Immature natural killer cell (primary cell): Measurements from ENCODE around the gene RGS6. TPM values are rescaled to one million over a fixed set of nuclear protein-coding genes. Genes with fewer than 3 reads are reported as not detected.

Source experiments
- DNase-seq, 3 donors: peaks; one replicate each; pipeline ENCODE4 v3.0.0; 2022; ENCODE audit warnings: mixed read lengths in 1 of 3
- H3K27ac Mint-ChIP-seq, 6 donors: one replicate each; pipeline ENCODE4 v1.8.0; 2020; ENCODE audit warnings: mixed read lengths in 6 of 6, mild to moderate bottlenecking in 5 of 6, inconsistent platforms in 4 of 6, moderate library complexity in 3 of 6
- H3K27me3 Mint-ChIP-seq, 3 donors: one replicate each; pipeline ENCODE4 v1.8.0; 2020 to 2021; ENCODE audit warnings: low read depth in 3 of 3, mild to moderate bottlenecking in 3 of 3, mixed read lengths in 3 of 3, moderate library complexity in 3 of 3, inconsistent platforms in 1 of 3
- H3K36me3 Mint-ChIP-seq, 3 donors: one replicate each; pipeline ENCODE4 v1.8.0; 2020; ENCODE audit warnings: mixed read lengths in 3 of 3, inconsistent platforms in 2 of 3, mild to moderate bottlenecking in 2 of 3
- H3K4me1 Mint-ChIP-seq, 2 donors: one replicate each; pipeline ENCODE4 v1.8.0; 2020; ENCODE audit warnings: inconsistent platforms in 2 of 2, mild to moderate bottlenecking in 2 of 2, mixed read lengths in 2 of 2, moderate library complexity in 1 of 2
- H3K4me3 Mint-ChIP-seq, 5 donors: one replicate each; pipeline ENCODE4 v1.8.0; 2020; ENCODE audit warnings: mild to moderate bottlenecking in 5 of 5, mixed read lengths in 5 of 5, inconsistent platforms in 3 of 5, moderate library complexity in 3 of 5
- H3K9me3 Mint-ChIP-seq, 6 donors: one replicate each; pipeline ENCODE4 v1.8.0; 2020; ENCODE audit warnings: mild to moderate bottlenecking in 6 of 6, mixed read lengths in 6 of 6, inconsistent platforms in 4 of 6, moderate library complexity in 3 of 6
- polyA plus RNA-seq, 3 donors: library from polyadenylated mRNA; unstranded; fragments of 300-500 nt; fragmentation: Illumina TruSeq; gene quantifications; one replicate each; pipeline ENCODE4 v1.2.3, GENCODE V29; 2021

The RGS6 gene
- polyA plus RNA-seq, 3 donors from 2014 or later, result 0.34 to 0.37 TPM; not detected in 1

DNA sequence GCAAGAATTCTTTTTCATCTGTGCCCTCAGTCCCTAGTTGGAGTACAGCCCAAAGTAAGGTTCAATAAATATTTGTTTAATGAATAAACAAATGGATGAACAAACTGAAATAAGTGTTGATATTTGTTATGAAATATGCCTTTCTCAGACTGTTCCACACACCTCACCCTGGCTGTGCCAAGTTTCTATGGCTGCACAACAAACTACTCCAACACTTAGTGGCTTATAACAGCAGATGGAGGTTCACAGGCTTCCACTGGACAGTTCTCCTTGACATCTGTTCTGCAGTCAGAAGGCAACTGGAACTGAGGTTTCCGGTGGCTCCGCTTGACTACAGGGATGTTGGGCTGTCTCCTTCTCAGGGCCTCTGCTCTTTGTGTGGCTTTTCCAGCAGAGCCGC is 197.1 kb downstream of the RGS6 start:
- Mint-ChIP-seq H3K27ac (no peak overlapping the region), H3K9me3 (peaks cover 0 to 2% (median 0%) of the 10 kb centered on the region in 6 donors), H3K4me3 (no peak overlapping the region), H3K36me3 (no peaks in the 10 kb centered on the region), H3K27me3 (peaks cover 3 to 11% (median 5%) of the 10 kb centered on the region in 3 donors), H3K4me1 (peaks cover 8 to 11% of the 10 kb centered on the region in 2 donors)
- DNase-seq, result no peak

DNA sequence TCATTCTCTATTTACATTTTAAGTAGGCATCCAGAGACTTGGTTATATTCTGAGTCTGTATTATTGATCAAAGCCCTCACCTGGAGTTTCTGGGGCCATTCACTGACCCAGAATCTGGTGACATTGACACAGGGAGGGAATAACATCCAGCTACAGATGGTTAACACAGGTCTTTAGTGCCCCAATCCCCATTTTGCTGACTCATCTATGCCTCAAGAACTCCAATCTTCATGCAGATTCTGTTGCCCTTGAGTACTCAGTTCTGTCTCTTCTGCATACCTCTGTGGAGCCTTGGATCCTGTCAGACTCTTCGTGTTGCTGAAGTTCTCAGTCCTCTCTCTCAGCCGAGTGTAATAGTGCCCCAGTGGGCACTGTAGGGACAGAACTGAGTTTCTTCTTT is 208.9 kb downstream of the RGS6 start:
- Mint-ChIP-seq H3K4me3 (no peak overlapping the region), H3K4me1 (no peaks in the 10 kb centered on the region), H3K27ac (no peak overlapping the region), H3K9me3 (peaks cover 0 to 2% (median 0%) of the 10 kb centered on the region in 6 donors), H3K36me3 (no peaks in the 10 kb centered on the region), H3K27me3 (peaks cover 3 to 5% (median 4%) of the 10 kb centered on the region in 3 donors)
- no peak for DNase-seq

- H3K4me3 Mint-ChIP-seq, result no peak overlapping the region
- H3K27me3 Mint-ChIP-seq, result peaks cover 3 to 8% (median 4%) of the 10 kb centered on the region in 3 donors
- H3K27ac Mint-ChIP-seq, result no peak overlapping the region
- peaks cover 0 to 2% (median 0%) of the 10 kb centered on the region in 6 donors for H3K9me3 Mint-ChIP-seq
- no peak for DNase-seq
- H3K36me3 Mint-ChIP-seq, result no peaks in the 10 kb centered on the region
- no peaks in the 10 kb centered on the region for H3K4me1 Mint-ChIP-seq
Measured at GRCh38 chr14:72142328-72142727, 210.1 kb downstream of the RGS6 start.

- Mint-ChIP-seq H3K36me3 (no peaks in the 10 kb centered on the region), H3K27me3 (peaks cover 4 to 17% (median 6%) of the 10 kb centered on the region in 3 donors), H3K27ac (no peak overlapping the region), H3K4me3 (no peak overlapping the region), H3K4me1 (no peaks in the 10 kb centered on the region), H3K9me3 (peaks cover 0 to 2% (median 0%) of the 10 kb centered on the region in 6 donors)
- no peak for DNase-seq
Measured at GRCh38 chr14:72146241-72146640, 214.0 kb downstream of the RGS6 start.

DNA sequence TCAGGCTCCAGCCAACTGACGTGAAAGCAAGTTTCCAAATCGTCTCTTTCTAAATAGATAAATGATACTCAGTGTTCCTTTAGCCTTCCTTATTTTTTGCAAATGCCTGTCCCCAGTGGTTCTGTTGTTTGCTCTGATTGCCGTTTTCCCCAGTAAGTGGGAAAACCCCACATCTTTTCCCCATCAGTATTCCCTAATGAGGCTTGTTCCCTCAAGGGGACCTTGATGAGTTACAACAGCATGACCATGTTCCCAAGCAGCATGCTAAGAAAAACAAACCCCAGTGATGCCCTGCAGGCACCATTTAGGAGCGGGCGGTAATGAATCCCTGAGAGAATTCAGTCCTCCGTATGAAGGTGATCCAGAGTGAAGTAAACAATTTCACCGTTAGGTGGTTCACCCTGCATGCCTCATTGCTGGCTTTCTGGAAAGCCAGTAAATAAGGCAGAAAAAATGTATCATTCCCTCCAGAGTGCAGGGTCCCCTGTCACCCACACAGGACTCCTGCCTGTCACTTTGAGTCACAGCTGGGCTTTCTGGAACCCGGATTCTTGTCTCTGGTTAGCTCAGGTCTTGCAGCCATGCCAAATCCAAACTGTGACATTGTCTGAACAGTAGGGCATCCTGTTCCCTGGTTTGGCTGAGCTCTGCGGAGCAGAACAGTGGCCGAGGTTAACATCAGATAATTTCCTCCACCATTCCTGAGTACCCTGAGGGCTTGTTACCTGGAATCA is 222.6 kb downstream of the RGS6 start:
- DNase-seq, result no peak
- Mint-ChIP-seq H3K9me3 (peaks cover 0 to 7% (median 3%) of the 10 kb centered on the region in 6 donors), H3K27me3 (peaks cover 5 to 14% (median 5%) of the 10 kb centered on the region in 3 donors), H3K27ac (no peak overlapping the region), H3K36me3 (no peaks in the 10 kb centered on the region), H3K4me3 (no peak overlapping the region), H3K4me1 (no peaks in the 10 kb centered on the region)

DNA sequence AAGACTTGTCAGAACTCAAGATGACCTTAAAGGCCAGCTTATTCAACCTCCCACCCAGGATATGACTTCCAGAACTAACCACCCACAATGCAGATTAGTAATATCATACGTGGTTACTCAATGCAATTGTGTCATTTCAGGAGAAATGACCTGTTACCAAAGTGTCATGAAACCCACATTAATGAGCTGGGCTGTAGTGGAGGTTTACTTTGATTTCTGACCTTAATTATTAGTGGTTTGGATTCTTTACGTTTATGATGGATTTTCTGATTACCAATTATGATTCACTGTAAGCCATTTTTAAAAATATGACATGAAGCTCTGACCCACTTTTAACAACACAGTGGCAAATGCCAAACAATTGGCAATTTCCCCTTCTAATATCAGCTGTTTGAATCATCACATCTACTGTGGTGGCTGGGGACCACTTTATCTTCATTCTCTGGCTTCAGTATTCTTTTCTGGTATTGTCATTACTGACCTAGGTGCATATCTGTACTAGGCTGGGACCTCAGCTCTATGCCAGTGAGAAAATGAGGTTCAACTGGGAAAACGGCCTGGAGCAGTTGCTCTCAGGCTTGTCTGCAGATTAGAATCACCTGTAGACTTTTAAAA is 223.3 kb downstream of the RGS6 start:
- no peak for DNase-seq
- Mint-ChIP-seq H3K27me3 (peaks cover 5 to 9% (median 5%) of the 10 kb centered on the region in 3 donors), H3K9me3 (peaks cover 0 to 7% (median 3%) of the 10 kb centered on the region in 6 donors), H3K4me3 (no peak overlapping the region), H3K4me1 (no peaks in the 10 kb centered on the region), H3K27ac (no peak overlapping the region), H3K36me3 (no peaks in the 10 kb centered on the region)

- Mint-ChIP-seq H3K9me3 (peaks cover 0 to 5% (median 0%) of the 10 kb centered on the region in 6 donors), H3K27ac (no peak overlapping the region), H3K27me3 (peaks cover 0 to 6% (median 5%) of the 10 kb centered on the region in 3 donors), H3K36me3 (no peaks in the 10 kb centered on the region), H3K4me3 (no peak overlapping the region), H3K4me1 (peaks cover 0 to 7% of the 10 kb centered on the region in 2 donors)
- no peak for DNase-seq
Measured at GRCh38 chr14:72164420-72165228, 232.4 kb downstream of the RGS6 start.

DNA sequence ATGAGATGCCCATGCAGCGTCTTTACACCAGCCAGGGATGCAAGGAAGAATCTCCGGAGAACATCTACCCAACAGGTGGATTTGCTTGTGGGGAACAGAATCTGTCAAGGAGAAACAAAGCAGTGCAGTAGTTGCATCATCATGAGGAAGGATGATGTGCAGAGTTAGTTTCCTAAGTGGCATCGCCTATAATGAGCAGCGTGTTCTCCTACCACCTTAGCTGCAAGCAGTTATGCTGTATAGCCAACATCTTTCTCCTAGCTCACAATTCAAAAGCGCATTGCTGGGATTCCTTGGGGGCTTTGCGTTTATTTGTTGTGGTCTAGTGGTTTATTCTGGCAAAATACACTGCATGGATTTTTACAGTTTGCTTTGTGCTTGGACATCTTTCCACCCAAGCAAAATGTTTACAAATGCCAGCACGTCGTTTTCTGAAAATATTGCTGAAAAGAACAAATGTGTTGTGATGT is 233.0 kb downstream of the RGS6 start:
- Mint-ChIP-seq H3K36me3 (no peaks in the 10 kb centered on the region), H3K27ac (no peak overlapping the region), H3K9me3 (peaks cover 0 to 5% (median 0%) of the 10 kb centered on the region in 6 donors), H3K4me3 (no peak overlapping the region), H3K4me1 (peaks cover 0 to 7% of the 10 kb centered on the region in 2 donors), H3K27me3 (peaks cover 0 to 6% (median 4%) of the 10 kb centered on the region in 3 donors)
- DNase-seq, result no peak

GRCh38 chr14:72169521-72169920 is 237.3 kb downstream of the RGS6 start:
- Mint-ChIP-seq H3K27me3 (peaks cover 1 to 4% (median 3%) of the 10 kb centered on the region in 3 donors), H3K9me3 (peaks cover 0 to 2% (median 0%) of the 10 kb centered on the region in 6 donors), H3K27ac (no peak overlapping the region), H3K4me1 (no peaks in the 10 kb centered on the region), H3K4me3 (no peak overlapping the region), H3K36me3 (no peaks in the 10 kb centered on the region)
- no peak for DNase-seq

DNA sequence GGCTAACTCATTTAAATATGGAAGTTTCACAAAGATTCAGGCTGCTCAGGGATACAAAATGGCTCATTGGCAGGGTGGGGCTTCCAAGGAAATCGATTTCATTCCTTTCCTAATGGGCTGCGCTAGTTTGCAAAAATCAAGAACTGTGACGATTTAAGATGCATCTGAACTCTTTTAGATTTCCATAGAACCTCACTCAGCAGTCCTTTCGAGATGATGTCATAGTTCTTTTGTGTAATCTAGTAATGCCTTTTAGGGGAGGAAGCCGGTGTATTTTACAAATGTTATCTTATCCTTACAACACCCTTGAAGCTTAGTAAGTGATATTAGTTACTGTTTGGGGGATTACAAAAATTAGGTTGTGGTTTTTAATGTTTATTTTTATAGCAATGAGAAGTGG is 239.8 kb downstream of the RGS6 start:
- H3K27me3 Mint-ChIP-seq, result peaks cover 1 to 3% (median 2%) of the 10 kb centered on the region in 3 donors
- H3K4me1 Mint-ChIP-seq, result no peaks in the 10 kb centered on the region
- H3K27ac Mint-ChIP-seq, result no peak overlapping the region
- DNase-seq, result no peak
- H3K36me3 Mint-ChIP-seq, result no peaks in the 10 kb centered on the region
- H3K9me3 Mint-ChIP-seq, result no peaks in the 10 kb centered on the region
- H3K4me3 Mint-ChIP-seq, result no peak overlapping the region

DNA sequence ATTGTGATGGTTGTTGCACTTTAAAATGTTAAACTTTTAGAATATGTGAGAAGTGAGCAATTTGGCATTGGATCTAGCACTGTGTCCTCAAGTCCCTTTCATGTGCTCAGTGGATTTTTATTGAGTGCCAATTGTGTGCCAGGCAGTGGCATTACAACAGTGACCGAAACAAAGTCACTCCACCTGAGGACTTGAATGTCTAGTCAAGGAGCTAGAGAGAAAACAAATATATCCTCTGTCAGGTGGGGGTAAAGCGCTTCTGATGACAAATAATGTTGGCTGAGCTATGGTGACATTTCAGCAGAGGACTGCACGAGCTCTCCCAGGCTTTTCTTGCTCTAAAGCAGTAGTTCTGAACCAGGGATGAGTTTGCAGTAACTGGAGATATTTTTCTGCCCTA is 240.4 kb downstream of the RGS6 start:
- H3K36me3 Mint-ChIP-seq, result no peaks in the 10 kb centered on the region
- DNase-seq, result no peak
- no peaks in the 10 kb centered on the region for H3K9me3 Mint-ChIP-seq
- no peak overlapping the region for H3K27ac Mint-ChIP-seq
- no peaks in the 10 kb centered on the region for H3K4me1 Mint-ChIP-seq
- peaks cover 1 to 4% (median 3%) of the 10 kb centered on the region in 3 donors for H3K27me3 Mint-ChIP-seq
- H3K4me3 Mint-ChIP-seq, result no peak overlapping the region

DNA sequence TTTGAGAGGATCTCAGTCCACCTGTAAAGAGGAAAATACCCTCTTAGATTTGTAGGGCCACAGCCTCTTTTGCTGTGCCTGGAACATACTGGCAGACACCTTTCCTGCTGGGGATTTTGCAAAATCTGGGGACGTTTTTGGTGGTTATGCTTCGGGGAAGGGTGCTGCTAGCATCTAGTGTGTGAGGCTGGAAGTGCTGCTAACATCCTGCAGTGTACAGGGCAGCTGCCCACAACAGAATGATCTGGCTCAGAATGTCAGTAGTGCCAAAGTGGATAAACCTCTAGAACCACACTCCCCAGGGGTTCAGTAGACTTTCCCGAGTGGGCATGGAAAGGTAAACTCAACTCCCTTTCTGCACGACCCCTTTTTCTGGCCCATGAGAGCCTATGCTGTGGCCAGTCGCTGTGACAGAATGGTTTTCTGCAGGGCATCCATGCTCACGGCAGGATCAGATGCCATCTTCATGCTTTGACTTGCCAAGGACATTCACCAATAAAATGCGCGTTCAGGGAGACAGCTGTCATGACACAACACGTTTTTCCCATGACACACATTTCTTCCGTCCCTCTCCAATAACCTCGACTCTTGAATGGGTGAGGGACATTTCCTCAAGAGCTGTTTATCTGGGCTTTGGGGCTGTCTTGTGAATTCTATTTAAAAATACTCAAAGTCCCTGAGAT is 240.9 kb downstream of the RGS6 start:
- Mint-ChIP-seq H3K36me3 (no peaks in the 10 kb centered on the region), H3K27me3 (peaks cover 1 to 4% (median 3%) of the 10 kb centered on the region in 3 donors), H3K4me3 (no peak overlapping the region), H3K9me3 (no peaks in the 10 kb centered on the region), H3K27ac (no peak overlapping the region), H3K4me1 (no peaks in the 10 kb centered on the region)
- DNase-seq, result no peak

- no peak for DNase-seq
- Mint-ChIP-seq H3K4me3 (no peak overlapping the region), H3K36me3 (no peaks in the 10 kb centered on the region), H3K27me3 (peaks cover 0 to 6% (median 5%) of the 10 kb centered on the region in 3 donors), H3K27ac (no peak overlapping the region), H3K9me3 (peaks cover 0 to 10% (median 0%) of the 10 kb centered on the region in 6 donors), H3K4me1 (no peaks in the 10 kb centered on the region)
Measured at GRCh38 chr14:72177251-72177650, 245.0 kb downstream of the RGS6 start.
